Measurements from ENCODE around the gene OR10H4.
"Not testable (repeated sequence)": the region's sequence is repeated elsewhere in the genome, so short reads cannot be mapped to it uniquely, and the experiment has no call there.

Gene OR10H4

GRCh38 chr19:15937771-15938170, 11.0 kb upstream of the OR10H4 start:
- DNase-seq (ENCODE audit: low spot score): no peak

GRCh38 chr19:15944401-15944800, 4.4 kb upstream of the OR10H4 start:
- no peak for DNase-seq (ENCODE audit: low spot score)

- no peak for DNase-seq (ENCODE audit: low spot score)
These were observed 3.5 kb upstream of the OR10H4 start for GRCh38 chr19:15945301-15945700.

GRCh38 chr19:15954820-15955219, 6.0 kb downstream of the OR10H4 start:
- DNase-seq (ENCODE audit: low spot score): no peak

GRCh38 chr19:15962319-15962718, 13.5 kb downstream of the OR10H4 start:
- peak; percentile 29 for DNase-seq (ENCODE audit: low spot score)

GRCh38 chr19:15964231-15964630, 15.4 kb downstream of the OR10H4 start:
- DNase-seq (ENCODE audit: low spot score): no peak

- no peak for DNase-seq (ENCODE audit: low spot score)
These were observed 22.5 kb downstream of the OR10H4 start for GRCh38 chr19:15971224-15971780.

GRCh38 chr19:15972043-15972442, 23.2 kb downstream of the OR10H4 start:
- DNase-seq (ENCODE audit: low spot score): not testable (repeated sequence)

- no peak for DNase-seq (ENCODE audit: low spot score)
These were observed 26.0 kb downstream of the OR10H4 start for GRCh38 chr19:15974856-15975255.

- DNase-seq (ENCODE audit: low spot score): no peak
These were observed 28.3 kb downstream of the OR10H4 start for GRCh38 chr19:15976836-15977689.

- no peak for DNase-seq (ENCODE audit: low spot score)
These were observed 28.9 kb downstream of the OR10H4 start for GRCh38 chr19:15977690-15978089.

GRCh38 chr19:15979293-15979692, 30.5 kb downstream of the OR10H4 start:
- DNase-seq (ENCODE audit: low spot score): no peak

- not testable (repeated sequence) for DNase-seq (ENCODE audit: low spot score)
These were observed 37.0 kb downstream of the OR10H4 start for GRCh38 chr19:15985831-15986230.

GRCh38 chr19:15986701-15987100, 37.9 kb downstream of the OR10H4 start:
- no peak for DNase-seq (ENCODE audit: low spot score)

- no peak for DNase-seq (ENCODE audit: low spot score)
These were observed 41.1 kb downstream of the OR10H4 start for GRCh38 chr19:15989889-15990288.

GRCh38 chr19:15991602-15992001, 42.8 kb downstream of the OR10H4 start:
- no peak for DNase-seq (ENCODE audit: low spot score)

- no peak for DNase-seq (ENCODE audit: low spot score)
These were observed 43.2 kb downstream of the OR10H4 start for GRCh38 chr19:15992014-15992413.

- DNase-seq (ENCODE audit: low spot score): no peak
These were observed 46.7 kb downstream of the OR10H4 start for GRCh38 chr19:15995536-15995935.

- no peak for DNase-seq (ENCODE audit: low spot score)
These were observed 49.4 kb downstream of the OR10H4 start for GRCh38 chr19:15998166-15998565.
